ENCODE results near the gene TCF3.
"Not testable (repeated sequence)": the region's sequence is repeated elsewhere in the genome, so short reads cannot be mapped to it uniquely, and the experiment has no call there.

DNA sequence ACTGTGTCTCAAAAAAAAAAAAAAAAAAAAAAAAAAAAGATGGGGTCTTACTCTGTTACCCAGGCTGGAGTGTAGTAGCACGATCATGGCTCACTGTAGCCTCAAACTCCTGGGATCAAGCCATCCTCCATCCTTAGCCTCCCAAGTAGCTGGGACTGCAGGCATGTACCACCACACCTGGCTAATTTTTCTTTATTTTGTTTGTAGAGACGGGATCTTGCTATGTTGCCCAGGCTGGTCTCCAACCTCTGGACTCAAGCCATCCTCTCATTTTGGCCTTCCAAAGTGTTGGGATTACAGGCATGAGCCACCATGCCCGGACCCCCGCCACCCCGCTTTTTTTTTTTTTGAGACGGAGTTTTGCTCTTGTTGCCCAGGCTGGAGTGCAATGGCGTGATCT lies 10.8 kb upstream of the TCF3 start:
- TF ChIP-seq, protein P1, sequence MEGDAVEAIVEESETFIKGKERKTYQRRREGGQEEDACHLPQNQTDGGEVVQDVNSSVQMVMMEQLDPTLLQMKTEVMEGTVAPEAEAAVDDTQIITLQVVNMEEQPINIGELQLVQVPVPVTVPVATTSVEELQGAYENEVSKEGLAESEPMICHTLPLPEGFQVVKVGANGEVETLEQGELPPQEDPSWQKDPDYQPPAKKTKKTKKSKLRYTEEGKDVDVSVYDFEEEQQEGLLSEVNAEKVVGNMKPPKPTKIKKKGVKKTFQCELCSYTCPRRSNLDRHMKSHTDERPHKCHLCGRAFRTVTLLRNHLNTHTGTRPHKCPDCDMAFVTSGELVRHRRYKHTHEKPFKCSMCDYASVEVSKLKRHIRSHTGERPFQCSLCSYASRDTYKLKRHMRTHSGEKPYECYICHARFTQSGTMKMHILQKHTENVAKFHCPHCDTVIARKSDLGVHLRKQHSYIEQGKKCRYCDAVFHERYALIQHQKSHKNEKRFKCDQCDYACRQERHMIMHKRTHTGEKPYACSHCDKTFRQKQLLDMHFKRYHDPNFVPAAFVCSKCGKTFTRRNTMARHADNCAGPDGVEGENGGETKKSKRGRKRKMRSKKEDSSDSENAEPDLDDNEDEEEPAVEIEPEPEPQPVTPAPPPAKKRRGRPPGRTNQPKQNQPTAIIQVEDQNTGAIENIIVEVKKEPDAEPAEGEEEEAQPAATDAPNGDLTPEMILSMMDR (IDR thresholded peaks at IDR 0.05), result not testable (repeated sequence)
- TF ChIP-seq POLR2A (IDR thresholded peaks at IDR 0.05), result not testable (repeated sequence)
